GM23248 (cell line): ENCODE measurements around the gene MRPL14.

Experiments
- EZH2 ChIP-seq: fragments of 200-600 bp; sonication (generic); IDR thresholded peaks from 2 replicates; pipeline ENCODE4 v1.6.1; 2018; ENCODE audit warnings: antibody characterized with exemption, mild to moderate bottlenecking; ENCODE audit not compliant: insufficient read depth, poor library complexity, severe bottlenecking
- EZH2phosphoT487 ChIP-seq: fragments of 200-600 bp; sonication (generic); IDR thresholded peaks from 2 replicates; pipeline ENCODE4 v1.6.1; 2018; ENCODE audit warnings: antibody characterized with exemption, moderate library complexity, mild to moderate bottlenecking, low read depth; ENCODE audit not compliant: insufficient read depth

DNA sequence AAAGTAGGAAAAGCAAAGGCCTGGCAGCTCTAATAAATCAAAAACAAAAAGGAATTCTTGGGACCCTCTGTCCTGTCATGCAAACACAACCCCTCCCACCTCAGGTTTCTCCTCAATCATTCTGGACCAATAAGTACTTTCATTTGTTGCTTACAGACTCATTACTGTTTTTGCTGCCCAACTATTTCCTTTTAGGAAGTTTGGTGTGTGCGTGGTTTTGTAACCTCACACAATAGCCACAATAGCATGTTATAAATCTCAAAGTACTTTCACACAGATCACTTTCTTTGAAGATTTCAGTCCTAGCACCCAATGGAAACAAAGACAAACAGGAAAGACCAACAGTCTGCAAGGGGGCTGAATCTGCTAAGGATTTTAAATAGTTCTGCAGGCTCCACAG, 4.5 kb downstream of the MRPL14 start:
- no peak for TF ChIP-seq EZH2
- no peak for TF ChIP-seq EZH2phosphoT487
